ENCODE data around the gene SFTPA2.

- TF ChIP-seq CTCF (IDR thresholded peaks at IDR 0.05): no peak
- TF ChIP-seq POLR2A (IDR thresholded peaks at IDR 0.05): no peak
These were observed 23.3 kb upstream of the SFTPA2 start for GRCh38 chr10:79583488-79584024.

Data from tibial nerve (tissue), 3 donors.